GM18870 (cell line): Measurements from ENCODE around the gene MYO16.

Experiments used
- ATAC-seq: cut with Tn5 transposase; IDR thresholded peaks from one replicate; pipeline ENCODE4 v1.9.1; 2021; ENCODE audit warnings: moderate library complexity; ENCODE audit not compliant: unreplicated experiment

Gene MYO16

DNA sequence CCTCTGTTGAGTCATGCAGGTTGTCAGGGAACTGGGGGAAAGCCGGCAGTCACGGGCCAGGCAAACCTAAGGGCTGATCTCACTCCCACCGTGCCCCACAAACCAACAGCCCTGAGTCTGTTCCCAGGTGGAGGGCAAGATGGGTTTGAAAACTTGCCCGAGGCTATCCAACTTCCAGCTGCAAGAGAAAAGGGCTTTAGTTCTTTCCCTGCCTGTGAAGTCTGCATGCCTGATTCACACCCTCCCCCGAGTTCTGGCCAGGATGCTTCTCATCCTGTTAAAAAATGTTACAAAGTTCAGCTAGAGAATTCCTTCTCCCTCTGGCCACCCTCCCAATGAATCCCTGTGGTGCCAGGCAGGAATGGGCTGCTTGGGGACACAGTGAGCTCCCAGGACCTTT lies 33.1 kb downstream of the MYO16 start:
- ATAC-seq = no peak

DNA sequence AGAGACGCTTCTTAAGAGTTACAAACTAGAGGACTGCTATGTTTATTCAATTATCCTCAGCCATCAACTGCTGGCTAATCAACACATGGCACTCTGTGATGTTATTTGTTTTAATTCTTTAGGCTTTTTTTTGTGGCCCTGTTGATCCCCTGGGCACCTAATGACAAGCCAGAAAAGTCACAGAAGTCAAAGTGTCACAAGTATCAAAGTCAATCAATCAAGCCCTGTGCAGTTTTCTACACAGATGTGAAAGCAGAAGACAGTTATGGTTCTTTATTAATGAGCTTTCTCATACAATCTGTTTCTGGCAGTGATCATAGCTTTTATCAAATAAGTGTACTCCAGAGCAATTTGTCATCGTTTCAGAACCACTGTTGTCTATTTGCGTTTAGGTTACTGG lies 34.3 kb downstream of the MYO16 start:
- no peak for ATAC-seq

DNA sequence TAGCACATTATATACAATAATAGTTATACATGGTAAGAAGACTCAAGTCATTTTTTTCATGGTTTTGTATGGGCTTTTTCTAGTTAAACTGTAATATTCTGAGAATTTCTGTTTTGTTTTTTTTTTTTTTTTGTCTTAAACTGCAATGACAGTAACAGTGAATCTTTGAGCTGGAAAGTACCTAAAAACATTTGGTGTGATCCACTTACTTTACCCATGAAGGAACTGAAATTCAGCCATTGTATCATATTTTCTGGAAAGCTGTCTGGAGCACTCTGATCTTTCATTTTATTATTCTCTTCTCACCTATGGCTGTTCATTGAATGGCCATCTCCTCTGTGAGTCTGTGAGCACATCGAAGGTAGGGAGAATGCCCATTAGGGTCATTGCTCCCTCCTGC lies 37.8 kb downstream of the MYO16 start:
- no peak for ATAC-seq

DNA sequence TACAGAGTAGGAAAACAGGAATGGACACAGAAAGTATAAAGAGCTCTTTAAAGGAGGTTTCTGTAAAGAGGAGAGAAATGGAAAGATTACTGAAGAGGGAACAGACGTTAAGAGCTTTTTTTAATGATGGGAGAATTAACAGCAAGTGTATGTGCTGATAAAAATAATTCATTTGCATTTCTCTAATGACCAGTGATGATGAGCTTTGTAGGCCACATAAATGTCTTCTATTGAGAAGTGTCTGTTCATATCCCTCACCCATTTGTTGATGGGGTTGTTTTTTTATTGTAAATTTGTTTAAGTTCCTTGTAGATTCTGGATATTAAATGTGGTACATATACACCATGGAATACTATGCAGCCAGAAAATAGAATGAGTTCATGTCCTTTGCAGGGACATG lies 40.0 kb downstream of the MYO16 start:
- no peak for ATAC-seq

DNA sequence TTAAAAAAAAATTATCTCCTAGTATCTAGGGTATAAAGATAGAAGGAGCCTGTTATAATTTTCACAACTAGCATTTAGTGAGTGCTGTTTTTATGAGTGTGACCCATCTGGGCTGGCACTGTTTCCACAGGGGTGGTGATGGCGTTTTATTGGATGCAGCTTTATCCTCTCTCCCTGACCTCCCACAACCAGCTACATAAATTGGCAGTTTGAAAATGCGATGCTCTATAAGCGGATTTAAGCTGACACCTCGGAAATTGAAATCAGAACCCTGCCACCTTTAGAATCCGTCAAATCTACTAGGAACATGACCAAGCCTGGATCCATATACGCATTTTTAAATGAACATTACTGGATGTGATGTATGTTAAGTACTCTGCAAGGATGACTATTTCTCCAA lies 44.9 kb downstream of the MYO16 start:
- no peak for ATAC-seq

DNA sequence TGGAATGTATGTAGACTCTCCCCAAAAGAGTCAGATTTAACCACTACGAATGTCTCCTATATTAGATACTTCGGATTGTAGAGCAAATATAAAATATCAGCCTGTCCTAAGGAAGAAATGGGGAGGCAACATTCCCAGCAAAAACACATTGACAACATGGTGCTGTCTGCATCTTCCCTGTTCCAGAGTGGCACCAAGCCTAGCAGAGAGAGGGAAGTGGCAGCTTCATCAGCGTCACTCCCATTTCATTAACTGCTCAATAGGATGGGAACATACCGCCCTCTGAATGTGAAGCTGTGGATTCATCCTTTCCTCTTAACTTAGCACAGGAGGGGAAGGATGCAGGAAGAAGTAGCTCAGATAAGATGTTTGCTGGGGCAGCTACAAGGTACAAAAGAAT lies 45.4 kb downstream of the MYO16 start:
- ATAC-seq = no peak

DNA sequence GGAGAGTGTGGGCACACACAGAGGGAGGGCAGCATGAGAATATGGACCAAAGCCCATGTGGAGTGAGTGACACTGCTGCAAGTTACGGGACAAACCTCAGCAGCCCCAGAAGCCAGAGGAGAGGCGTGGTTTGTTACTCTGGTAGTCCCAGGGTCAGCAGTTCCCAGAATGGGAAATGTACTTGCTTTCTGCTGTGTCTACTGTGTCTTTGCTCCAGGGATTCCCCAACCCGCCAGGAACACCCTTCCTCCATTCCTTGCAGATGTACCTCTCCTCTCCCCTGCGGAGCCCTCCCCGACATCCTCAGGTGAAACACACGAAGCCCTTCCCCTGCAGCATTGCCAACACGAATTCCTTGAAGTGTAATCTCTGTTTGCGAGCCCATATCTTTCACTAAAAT lies 47.2 kb downstream of the MYO16 start:
- ATAC-seq = no peak

DNA sequence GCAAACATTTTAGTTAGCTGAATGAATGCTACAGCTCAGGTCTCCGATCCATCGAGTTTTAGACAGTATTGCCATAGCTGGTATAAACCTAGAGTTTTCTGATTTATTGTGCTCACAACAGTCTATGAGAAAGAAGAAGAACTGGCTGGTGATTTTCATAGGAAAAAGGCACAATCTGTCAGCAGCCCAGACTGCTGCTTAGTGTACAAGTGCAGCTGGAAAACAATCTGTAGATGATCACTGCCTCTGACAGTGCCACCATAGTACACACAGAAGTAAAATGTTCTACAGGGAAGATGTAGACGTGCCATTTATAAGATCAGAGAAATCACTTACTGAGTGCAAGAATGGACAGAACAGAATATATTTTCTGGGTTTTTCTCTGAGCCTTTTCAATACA lies 48.4 kb downstream of the MYO16 start:
- ATAC-seq = no peak

DNA sequence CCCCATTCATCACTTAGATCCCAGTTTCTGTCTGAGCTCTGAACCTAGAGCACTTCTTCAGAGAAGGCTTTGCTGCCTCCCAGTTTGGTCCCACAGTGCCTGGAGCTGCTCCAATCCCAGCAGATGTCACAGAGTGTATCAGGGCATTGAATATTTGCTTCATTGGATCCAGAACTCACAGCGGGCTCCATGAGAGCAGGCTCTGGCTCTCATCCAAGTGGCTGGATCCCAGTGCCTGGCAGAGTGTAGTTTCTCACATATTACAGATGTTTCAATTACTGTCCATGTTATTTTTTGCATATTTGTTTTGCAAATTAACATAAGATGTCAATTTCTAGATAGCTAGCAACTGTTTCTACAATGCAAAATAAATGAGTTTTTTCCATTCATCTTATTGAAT lies 50.6 kb downstream of the MYO16 start:
- ATAC-seq = no peak

DNA sequence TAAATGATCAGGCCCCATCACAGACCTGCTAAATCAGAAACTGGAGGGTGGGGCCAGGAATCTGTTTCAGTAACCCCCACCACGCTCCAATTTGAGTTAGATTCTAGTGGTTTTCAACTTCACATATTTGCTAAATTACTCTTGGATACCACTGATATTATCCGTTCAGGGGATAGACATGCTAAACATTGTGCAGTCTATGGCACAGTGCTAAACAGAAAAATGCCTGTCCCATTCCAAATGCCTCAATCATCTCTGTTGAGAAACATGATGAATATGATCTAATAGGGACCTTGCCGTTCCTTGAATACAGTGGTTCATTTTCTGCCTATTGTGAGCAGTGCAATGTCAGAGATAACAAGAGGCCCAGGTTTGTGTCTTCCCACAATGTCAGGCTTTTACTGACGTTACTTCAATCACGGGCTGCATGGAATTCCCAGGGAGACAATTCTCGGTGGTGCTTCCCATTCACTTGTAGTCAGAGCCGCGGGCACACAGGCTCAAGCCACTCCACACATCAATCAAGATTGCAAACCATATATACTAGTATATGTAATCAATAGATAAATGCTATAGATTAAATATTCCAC lies 52.7 kb downstream of the MYO16 start:
- no peak for ATAC-seq

DNA sequence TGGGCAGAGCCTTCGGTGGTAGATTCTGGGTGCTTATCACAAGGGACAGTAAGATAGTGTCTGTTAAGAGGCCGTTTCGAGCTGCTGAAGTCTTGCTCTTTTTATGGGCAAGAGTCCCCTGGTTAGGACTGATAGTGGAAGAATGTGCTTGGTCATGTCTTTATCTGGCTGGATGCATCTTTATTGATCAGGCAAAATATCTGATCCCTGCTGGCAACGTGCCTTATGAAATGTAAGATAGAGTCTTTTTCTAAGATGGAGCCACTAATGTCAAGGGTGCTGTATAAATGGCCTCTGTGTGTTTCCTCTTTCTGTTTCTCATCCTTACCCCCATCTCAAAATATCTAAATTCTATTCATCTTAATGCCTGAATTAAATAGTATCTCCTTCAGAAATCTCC lies 53.3 kb downstream of the MYO16 start:
- ATAC-seq = no peak

DNA sequence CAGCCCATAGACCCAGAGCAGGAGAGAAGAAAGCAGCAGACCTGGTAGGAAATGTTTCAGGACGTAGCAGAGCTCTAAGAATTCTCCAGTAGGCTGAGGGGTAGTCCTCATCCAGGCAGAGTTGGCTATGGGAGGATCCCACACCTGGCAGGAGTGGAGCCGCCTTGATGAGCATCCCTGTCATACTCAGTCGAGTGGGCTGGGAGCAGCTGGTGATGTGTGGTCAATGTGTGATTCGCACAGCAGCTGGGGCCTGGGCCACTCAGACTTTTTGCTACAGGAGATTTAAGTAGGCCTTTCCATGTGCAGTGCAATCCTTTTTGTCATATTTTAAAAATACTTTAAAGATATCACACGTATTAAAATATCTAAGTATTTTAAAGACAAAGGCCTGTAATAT lies 56.6 kb downstream of the MYO16 start:
- no peak for ATAC-seq

DNA sequence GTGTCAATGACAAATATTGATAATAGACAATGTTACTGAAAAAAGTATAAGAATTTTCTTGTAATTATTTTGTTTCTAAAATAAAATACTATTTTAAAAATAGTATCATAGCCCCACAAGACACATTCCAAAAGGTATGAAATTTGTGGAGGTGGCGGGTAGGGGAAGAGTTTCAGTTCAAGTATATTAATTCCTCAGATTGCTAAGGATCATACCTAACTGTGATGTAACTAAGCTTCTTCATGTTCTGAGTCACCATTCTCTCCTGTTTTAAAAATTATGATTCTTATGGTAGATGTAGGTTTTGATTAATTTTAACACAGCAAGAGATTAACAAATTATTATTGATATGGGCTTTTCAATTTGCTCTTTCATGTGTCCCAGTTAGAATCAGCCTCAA lies 61.3 kb downstream of the MYO16 start:
- no peak for ATAC-seq

DNA sequence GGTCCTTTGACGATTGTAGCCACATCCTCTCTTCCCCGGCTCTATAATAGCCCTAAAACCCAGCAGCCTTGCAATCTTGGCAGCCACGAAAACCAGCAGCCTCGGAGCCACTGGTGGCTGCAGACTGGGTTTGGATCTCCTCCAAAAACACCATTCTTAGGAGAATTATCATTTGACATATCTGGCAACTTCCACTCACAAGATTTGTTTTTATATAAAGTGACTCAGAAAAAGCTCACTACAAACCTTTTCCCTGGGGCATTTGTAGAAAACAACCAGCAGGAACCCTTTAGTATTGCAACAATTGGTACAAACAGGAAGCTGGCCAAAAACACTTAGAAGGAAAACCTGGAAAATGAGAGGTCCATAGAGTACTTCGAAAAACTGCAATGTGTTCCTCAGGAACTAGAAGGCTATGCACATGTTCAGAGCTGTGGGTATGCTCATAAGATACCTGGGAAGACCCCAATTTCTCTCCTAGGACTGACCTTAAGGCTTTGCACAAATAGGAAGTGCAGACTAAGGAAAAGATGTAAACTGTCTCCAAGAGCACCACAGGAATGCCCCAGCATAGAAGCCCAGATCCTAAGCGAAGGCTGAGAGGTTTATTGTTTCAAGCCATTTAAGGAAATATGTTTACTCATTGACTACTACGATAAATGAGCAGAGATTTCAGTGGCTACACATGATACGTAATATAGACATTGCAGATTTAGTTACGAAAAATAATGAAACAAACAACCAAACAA lies 71.2 kb downstream of the MYO16 start:
- no peak for ATAC-seq

DNA sequence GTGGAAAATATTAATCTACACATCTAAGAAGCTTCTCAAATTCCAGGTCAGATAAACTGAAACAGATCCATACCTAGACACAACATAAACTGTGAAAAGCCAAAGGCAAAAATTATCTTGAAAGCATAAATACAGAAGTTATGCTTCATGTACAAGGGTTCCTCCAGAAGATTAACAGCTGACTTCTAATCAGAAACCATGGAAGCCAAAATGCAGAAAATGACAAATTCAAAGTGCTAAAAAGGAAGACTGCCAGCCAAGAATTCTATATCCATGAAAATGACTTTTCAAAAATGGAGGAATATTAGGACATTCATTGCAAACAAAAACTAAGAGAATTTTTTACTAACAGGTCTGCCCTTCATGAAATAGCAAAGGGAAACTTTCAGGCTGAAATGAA lies 72.8 kb downstream of the MYO16 start:
- no peak for ATAC-seq

DNA sequence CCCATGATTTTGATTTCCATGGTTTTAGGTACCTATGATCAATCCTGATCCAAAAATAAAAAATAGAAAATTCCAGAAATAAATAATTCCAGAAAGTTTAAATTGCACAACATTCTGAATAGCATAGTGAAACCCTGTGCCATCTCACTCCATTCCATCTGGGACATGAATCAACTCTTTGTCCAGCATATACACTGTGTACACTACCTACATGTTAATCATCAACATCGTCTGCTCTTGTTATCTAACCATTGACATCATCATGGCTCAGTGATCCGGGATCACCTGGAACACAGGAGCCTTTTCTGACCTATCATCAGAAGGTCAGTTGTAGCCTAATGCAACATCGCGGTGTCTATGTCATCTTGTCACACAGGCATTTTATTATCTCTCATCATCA lies 75.6 kb downstream of the MYO16 start:
- no peak for ATAC-seq

DNA sequence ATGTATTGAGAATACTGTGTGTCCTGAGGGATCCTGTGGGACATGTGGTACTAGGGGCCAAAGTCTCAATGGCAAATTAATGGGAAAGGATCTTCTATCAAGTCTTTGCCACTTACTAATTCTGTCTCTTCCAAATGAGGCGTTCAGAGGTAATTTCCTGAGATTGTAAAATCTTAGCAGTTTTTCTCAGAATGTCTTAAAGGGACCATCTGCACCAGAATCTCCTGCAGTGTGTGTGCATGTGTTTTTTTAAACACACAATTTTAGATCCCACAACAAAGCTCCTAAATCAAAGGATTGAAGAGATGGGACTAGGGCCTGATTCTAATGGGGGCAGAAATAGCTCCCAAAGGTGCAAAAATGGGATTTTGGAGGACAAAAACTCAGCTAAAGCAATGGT lies 78.2 kb downstream of the MYO16 start:
- ATAC-seq = no peak

DNA sequence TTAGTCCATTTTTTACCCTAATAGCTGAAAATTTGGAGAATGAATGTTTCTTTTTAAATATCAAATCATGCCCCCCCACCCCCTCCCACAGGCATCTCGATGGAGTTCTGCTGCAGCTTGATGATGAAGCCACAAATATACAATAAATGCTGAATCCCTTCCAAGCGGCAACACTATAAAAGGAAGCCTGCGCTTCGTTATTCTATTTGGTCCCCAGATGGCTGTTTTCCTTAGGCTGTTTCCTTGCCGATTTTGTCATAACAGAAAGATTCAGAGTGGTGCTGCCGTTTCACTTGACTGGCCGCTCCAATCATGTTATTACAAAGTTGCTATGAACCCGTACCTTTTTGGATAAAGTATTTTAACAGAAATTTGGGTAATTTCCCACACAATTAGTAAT lies 79.5 kb downstream of the MYO16 start:
- no peak for ATAC-seq

DNA sequence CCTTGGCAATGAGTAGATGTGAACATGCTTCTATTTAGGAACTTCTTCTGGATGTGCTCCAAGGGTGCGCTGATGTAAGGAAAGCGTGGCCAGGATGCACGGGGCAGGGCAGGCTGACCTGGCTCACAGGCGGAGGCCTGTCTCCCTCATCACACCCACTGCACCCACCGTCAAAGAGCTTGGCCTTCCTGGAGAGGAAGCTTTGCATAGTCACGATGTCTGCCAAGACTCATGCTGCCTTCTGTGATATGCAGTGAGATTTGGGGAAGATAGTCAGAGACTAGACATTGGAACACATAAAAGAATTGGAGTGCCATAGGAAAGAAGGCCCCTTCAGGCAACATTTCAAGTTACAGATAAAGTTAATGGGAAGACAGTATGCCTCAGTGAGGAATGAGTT lies 82.0 kb downstream of the MYO16 start:
- no peak for ATAC-seq

DNA sequence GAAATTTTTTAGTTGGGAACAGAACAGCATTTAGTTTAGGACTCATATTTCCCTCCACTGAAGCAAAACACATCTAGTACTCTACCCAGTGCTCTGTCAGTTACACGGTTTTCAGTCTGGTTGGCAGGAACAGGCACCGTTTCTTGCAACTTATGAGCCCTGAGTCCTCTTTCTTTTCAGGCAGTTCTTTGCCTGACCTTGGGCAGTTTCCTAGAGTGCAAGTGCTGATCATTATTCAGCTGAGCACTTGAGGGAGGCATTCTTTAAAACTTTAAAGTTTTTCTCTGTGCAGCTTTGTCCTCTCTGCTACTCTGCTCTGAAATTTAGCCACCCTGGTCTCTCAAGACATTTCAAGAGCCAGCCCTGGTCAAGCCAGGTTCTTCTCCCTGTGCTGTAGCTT lies 96.1 kb downstream of the MYO16 start:
- no peak for ATAC-seq

DNA sequence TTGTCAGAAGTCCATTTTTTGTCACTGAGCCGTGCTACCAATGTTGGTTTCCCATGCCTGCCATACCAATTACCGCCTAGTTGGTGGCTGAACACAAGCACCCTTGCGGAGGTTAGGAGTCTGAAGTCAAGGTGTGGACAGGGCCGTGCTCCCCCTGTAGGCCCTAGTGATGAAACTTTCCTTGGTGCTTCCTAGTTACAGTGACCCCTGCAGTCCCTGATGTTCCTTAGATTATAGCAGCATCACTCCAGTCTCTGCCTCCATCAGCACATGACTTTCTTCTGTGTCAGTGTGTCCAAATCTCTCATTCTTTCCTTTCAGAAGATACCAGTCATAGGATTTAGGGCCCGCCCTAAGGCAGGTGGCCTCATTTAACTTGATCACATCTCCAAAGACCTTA lies 99.0 kb downstream of the MYO16 start:
- ATAC-seq = no peak

DNA sequence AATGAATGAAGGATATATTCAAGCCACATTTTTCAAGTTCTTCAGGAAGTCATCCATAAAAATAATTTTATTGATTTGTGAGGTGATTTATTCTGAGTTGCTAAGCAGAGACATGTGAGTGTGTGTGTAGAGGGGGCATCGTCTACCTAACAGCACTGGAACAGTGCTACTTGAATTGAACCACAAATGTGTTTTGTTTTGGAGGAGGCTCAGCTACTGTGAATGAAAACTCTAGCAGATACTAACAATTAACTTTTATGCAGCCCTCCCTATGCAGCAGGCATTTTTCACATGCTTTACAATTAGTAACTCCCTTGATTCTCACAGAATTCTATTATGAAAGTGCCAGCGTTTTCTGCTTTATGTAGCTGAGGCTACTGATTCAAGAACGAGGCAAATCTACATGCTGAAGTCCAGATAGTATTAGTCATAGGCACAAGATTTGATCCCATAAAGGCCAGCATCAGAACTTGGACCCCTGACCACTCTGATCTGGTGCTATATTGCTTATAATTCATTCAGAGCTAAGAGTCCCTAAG lies 103.7 kb downstream of the MYO16 start:
- ATAC-seq = no peak

DNA sequence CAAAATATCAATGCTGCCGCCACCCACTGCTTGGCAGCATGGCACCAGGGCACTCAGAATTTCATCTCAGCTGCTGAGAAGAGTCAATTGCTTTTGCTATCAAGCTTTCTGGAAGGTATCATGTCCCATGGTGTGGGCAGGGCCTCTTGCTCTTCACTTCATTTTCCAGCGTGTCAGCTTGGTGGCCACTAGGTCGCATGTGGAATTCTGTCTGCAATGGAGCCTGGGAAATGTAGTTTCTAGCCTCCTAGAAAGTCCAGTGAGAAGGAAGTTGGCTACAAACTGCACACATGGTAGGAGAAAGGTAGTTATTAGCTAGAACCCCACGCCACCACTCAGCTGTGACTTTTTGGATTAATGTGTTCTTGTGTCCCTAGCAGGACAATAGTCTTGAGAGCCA lies 105.3 kb downstream of the MYO16 start:
- no peak for ATAC-seq
